ENCODE data around the gene TTC13. TPM values are rescaled to one million over a fixed set of nuclear protein-coding genes. Genes with fewer than 3 reads are reported as not detected.

Gene TTC13
- total RNA-seq, 1 experiment from 2014 or later = 4.4 TPM

DNA sequence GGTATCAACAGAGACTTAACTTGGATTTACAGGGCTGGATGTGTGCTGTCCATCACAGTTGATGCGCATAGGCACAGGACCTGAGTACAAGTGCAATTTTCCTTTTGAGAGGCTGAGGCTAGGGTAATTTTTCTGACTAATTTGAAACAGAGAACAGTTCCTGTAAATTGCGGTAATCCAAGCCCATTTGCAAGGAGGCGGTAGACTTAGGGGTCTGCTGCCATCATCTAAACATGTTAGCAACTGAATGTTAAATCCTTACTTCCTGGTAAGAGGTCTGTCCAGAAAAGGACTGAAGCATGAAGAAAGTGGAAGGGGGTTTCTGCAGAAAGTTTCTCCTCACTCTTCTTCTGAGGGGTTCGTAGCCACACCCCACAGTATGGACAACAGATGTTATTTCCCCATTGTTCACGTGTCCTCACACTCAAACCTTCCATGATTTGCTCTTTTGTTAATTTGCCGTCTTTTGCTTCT lies 86.6 kb downstream of the TTC13 start (continued):
- TF ChIP-seq NFYB (CRISPR knock-in tag; conservative IDR thresholded peaks at IDR 0.05; ENCODE audit: low read depth) = no peak

DNA sequence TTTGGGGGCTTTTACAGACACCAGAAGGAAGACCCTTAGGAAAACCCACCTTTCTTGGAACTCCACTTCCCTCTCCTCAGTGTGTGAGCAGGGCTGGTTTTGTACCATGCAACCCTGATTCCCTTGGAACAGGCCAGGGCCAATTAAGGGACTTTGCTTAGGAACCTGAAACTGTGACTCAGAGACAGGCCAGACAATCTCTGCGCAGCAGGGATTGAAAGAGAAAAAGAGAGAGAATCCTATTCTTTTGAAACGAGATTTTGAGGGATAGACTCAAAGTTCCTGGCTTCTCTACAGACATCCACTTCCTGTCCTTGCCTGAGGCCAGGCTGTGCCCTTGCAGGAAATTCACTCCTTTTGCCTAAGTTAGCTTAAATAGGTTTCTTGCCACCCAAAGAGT lies 87.2 kb downstream of the TTC13 start:
- no peak for DNase-seq (ENCODE audit: low spot score)
- H3K27me3 Mint-ChIP-seq (ENCODE audit: low read depth) = 0 out of 2 replicates have a peak, but pooled peaks cover 2% of the 10 kb centered on the region
- no peak overlapping the region for H3K4me3 Mint-ChIP-seq
- CTCF ChIA-PET = no interaction called here
- no peaks in the 10 kb centered on the region for H3K36me3 Mint-ChIP-seq
- POLR2A ChIA-PET = no interaction called here
- H3K27ac Mint-ChIP-seq = no peak overlapping the region
- ATAC-seq = peak; percentile 48
- H3K9me3 Mint-ChIP-seq = no peaks in the 10 kb centered on the region
- TF ChIP-seq MYBL2 (CRISPR knock-in tag; IDR thresholded peaks at IDR 0.05) = no peak
- TF ChIP-seq RORB (CRISPR knock-in tag; IDR thresholded peaks at IDR 0.05) = no peak
- TF ChIP-seq NR3C1 (CRISPR knock-in tag; conservative IDR thresholded peaks at IDR 0.05; ENCODE audit: low read depth) = no peak
- no peak for TF ChIP-seq ERG (CRISPR knock-in tag; IDR thresholded peaks at IDR 0.05)
- TF ChIP-seq ZNF532 (CRISPR knock-in tag; IDR thresholded peaks at IDR 0.05; ENCODE audit: borderline replicate concordance) = no peak
- H3K4me1 Mint-ChIP-seq = peaks cover 15% of the 10 kb centered on the region

- Mint-ChIP-seq H3K9me3 (peaks cover 5% of the 10 kb centered on the region), H3K36me3 (peaks cover 3% of the 10 kb centered on the region; the same call in 1 of the 2 replicates), H3K27ac (no peak overlapping the region), H3K27me3 (ENCODE audit: low read depth) (peaks cover 15% of the 10 kb centered on the region), H3K4me1 (peaks cover 14% of the 10 kb centered on the region), H3K4me3 (no peak overlapping the region)
- ChIA-PET CTCF (no interaction called here), POLR2A (no interaction called here)
- DNase-seq (ENCODE audit: low spot score) (no peak), ATAC-seq (no peak)
- TF ChIP-seq, protein P1, sequence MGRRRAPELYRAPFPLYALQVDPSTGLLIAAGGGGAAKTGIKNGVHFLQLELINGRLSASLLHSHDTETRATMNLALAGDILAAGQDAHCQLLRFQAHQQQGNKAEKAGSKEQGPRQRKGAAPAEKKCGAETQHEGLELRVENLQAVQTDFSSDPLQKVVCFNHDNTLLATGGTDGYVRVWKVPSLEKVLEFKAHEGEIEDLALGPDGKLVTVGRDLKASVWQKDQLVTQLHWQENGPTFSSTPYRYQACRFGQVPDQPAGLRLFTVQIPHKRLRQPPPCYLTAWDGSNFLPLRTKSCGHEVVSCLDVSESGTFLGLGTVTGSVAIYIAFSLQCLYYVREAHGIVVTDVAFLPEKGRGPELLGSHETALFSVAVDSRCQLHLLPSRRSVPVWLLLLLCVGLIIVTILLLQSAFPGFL (CRISPR knock-in tag; IDR thresholded peaks at IDR 0.05; ENCODE audit: borderline replicate concordance) = no peak
- TF ChIP-seq ZNF121 (CRISPR knock-in tag; IDR thresholded peaks at IDR 0.05) (no peak), E2F5 (CRISPR knock-in tag; IDR thresholded peaks at IDR 0.05) (no peak), ZNF671 (CRISPR knock-in tag; IDR thresholded peaks at IDR 0.05) (no peak), FOXJ3 (CRISPR knock-in tag; IDR thresholded peaks at IDR 0.05; ENCODE audit: borderline replicate concordance) (no peak), ZNF219 (CRISPR knock-in tag; IDR thresholded peaks at IDR 0.05; ENCODE audit: borderline replicate concordance) (no peak), JAZF1 (CRISPR knock-in tag; IDR thresholded peaks at IDR 0.05) (no peak), AR (CRISPR knock-in tag; IDR thresholded peaks at IDR 0.05) (no peak), IRF2 (CRISPR knock-in tag; IDR thresholded peaks at IDR 0.05; ENCODE audit: borderline replicate concordance, low read depth) (no peak), USF2 (CRISPR knock-in tag; IDR thresholded peaks at IDR 0.05) (no peak), CREM (CRISPR knock-in tag; IDR thresholded peaks at IDR 0.05) (no peak), NFE2L1 (CRISPR knock-in tag; IDR thresholded peaks at IDR 0.05) (no peak)
- TF ChIP-seq, protein P2, sequence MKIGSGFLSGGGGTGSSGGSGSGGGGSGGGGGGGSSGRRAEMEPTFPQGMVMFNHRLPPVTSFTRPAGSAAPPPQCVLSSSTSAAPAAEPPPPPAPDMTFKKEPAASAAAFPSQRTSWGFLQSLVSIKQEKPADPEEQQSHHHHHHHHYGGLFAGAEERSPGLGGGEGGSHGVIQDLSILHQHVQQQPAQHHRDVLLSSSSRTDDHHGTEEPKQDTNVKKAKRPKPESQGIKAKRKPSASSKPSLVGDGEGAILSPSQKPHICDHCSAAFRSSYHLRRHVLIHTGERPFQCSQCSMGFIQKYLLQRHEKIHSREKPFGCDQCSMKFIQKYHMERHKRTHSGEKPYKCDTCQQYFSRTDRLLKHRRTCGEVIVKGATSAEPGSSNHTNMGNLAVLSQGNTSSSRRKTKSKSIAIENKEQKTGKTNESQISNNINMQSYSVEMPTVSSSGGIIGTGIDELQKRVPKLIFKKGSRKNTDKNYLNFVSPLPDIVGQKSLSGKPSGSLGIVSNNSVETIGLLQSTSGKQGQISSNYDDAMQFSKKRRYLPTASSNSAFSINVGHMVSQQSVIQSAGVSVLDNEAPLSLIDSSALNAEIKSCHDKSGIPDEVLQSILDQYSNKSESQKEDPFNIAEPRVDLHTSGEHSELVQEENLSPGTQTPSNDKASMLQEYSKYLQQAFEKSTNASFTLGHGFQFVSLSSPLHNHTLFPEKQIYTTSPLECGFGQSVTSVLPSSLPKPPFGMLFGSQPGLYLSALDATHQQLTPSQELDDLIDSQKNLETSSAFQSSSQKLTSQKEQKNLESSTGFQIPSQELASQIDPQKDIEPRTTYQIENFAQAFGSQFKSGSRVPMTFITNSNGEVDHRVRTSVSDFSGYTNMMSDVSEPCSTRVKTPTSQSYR (CRISPR knock-in tag; IDR thresholded peaks at IDR 0.05) = no peak
Observed at GRCh38 chr1:230884646-230885045, 94.0 kb downstream of the TTC13 start.
